GM12892 (cell line): ENCODE results near the gene SLC9A5.

Experiments
- DNase-seq: peaks from one replicate; pipeline ENCODE4 v3.0.0; 2011; ENCODE audit not compliant: insufficient read length
- FAIRE-seq: peaks from 2 replicates; lab custom pipeline; 2011; peaks lifted over from hg19 to GRCh38; lab: Jason Lieb, UNC
- POLR2A ChIP-seq: IDR thresholded peaks from 2 replicates; pipeline ENCODE4 v1.6.1; 2011; ENCODE audit warnings: low read depth, low read length, control low read depth
- POLR2AphosphoS5 ChIP-seq: IDR thresholded peaks from 2 replicates; pipeline ENCODE4 v1.6.1; 2011; ENCODE audit warnings: low read depth, low read length, control low read depth
- TAF1 ChIP-seq: IDR thresholded peaks from 2 replicates; pipeline ENCODE4 v1.6.1; 2011; ENCODE audit warnings: low read depth, mild to moderate bottlenecking, control low read depth, low read length, borderline replicate concordance

The SLC9A5 gene

GRCh38 chr16:67280090-67281015 is 31.6 kb downstream of the SLC9A5 start:
- TF ChIP-seq POLR2AphosphoS5 (no peak), TAF1 (no peak), POLR2A (no peak)
- no peak for DNase-seq
- no peak for FAIRE-seq

GRCh38 chr16:67281536-67282446 is 33.0 kb downstream of the SLC9A5 start:
- TF ChIP-seq POLR2AphosphoS5 = no peak
- TF ChIP-seq TAF1 = no peak
- no peak for TF ChIP-seq POLR2A
- no peak for FAIRE-seq

GRCh38 chr16:67282447-67282805 is 33.6 kb downstream of the SLC9A5 start:
- DNase-seq = no peak
- TF ChIP-seq POLR2A (no peak), TAF1 (no peak), POLR2AphosphoS5 (no peak)

More at GRCh38 chr16:67281536-67282446, 33.0 kb downstream of the SLC9A5 start:
- no peak for DNase-seq

GRCh38 chr16:67283039-67283825 is 34.5 kb downstream of the SLC9A5 start:
- FAIRE-seq (no peak), DNase-seq (no peak)
- TF ChIP-seq POLR2A (no peak), POLR2AphosphoS5 (no peak), TAF1 (no peak)

More at GRCh38 chr16:67282447-67282805, 33.6 kb downstream of the SLC9A5 start:
- no peak for FAIRE-seq

GRCh38 chr16:67283826-67284555 is 35.2 kb downstream of the SLC9A5 start:
- no peak for DNase-seq
- FAIRE-seq = no peak

GRCh38 chr16:67284699-67285646 is 36.2 kb downstream of the SLC9A5 start:
- no peak for FAIRE-seq
- DNase-seq = no peak
- TF ChIP-seq POLR2AphosphoS5 = no peak
- TF ChIP-seq TAF1 = no peak
- TF ChIP-seq POLR2A = no peak

More at GRCh38 chr16:67283826-67284555, 35.2 kb downstream of the SLC9A5 start:
- TF ChIP-seq POLR2A = no peak
- TF ChIP-seq POLR2AphosphoS5 = no peak
- TF ChIP-seq TAF1 = no peak

- no peak for DNase-seq
- no peak for FAIRE-seq
- TF ChIP-seq TAF1 = no peak
- no peak for TF ChIP-seq POLR2A
- TF ChIP-seq POLR2AphosphoS5 = no peak
Measured at GRCh38 chr16:67286441-67287235, 37.9 kb downstream of the SLC9A5 start.

GRCh38 chr16:67287960-67288359 is 39.2 kb downstream of the SLC9A5 start:
- FAIRE-seq (no peak), DNase-seq (no peak)
- TF ChIP-seq TAF1 (no peak), POLR2A (no peak), POLR2AphosphoS5 (no peak)
